Neural cell (in vitro differentiated cells): ENCODE data around the gene CAMK2D. TPM values are rescaled to one million over a fixed set of nuclear protein-coding genes. Genes with fewer than 3 reads are reported as not detected.

Experiments used
- H2AFZ ChIP-seq: fragments of 200-600, 300-800 bp; sonication (generic), shearing (Covaris generic); 2 replicates; pipeline ENCODE4 v1.6.0; 2014; ENCODE audit warnings: low read depth, mild to moderate bottlenecking, antibody characterized with exemption, low read length, moderate library complexity
- H3F3A ChIP-seq: fragments of 200-600 bp; shearing (Covaris generic); 2 replicates; pipeline ENCODE4 v1.6.1; 2016; ENCODE audit warnings: mild to moderate bottlenecking, moderate library complexity, mixed read lengths, antibody characterized with exemption, low read length; ENCODE audit not compliant: insufficient read depth, poor library complexity, severe bottlenecking
- H3K27ac ChIP-seq: fragments of 200-600, 300-800 bp; sonication (generic), shearing (Covaris generic); 2 replicates; pipeline ENCODE4 v1.5.1; 2014; ENCODE audit warnings: mild to moderate bottlenecking, low read length, moderate library complexity
- H3K27me3 ChIP-seq: fragments of 300-800, 200-600 bp; sonication (generic), shearing (Covaris generic); 2 replicates; pipeline ENCODE4 v1.6.0; 2014; ENCODE audit warnings: mild to moderate bottlenecking, low read depth, low read length, moderate library complexity; ENCODE audit not compliant: insufficient read depth
- H3K36me3 ChIP-seq: fragments of 300-800, 200-600 bp; sonication (generic), shearing (Covaris generic); 2 replicates; pipeline ENCODE4 v1.5.1; 2014; ENCODE audit warnings: mild to moderate bottlenecking, antibody characterized with exemption, low read length, moderate library complexity; ENCODE audit not compliant: insufficient read depth
- H3K4me2 ChIP-seq: fragments of 300-800, 200-600 bp; sonication (generic), shearing (Covaris generic); 2 replicates; pipeline ENCODE4 v1.6.0; 2014; ENCODE audit warnings: mild to moderate bottlenecking, low read length
- H3K4me3 ChIP-seq: fragments of 300-800, 200-600 bp; sonication (generic), shearing (Covaris generic); 2 replicates; pipeline ENCODE4 v1.5.1; 2014; ENCODE audit warnings: mild to moderate bottlenecking, low read length, moderate library complexity
- H3K79me2 ChIP-seq: fragments of 200-600 bp; shearing (Covaris generic); replicated peaks from 2 replicates; pipeline ENCODE4 v1.6.0; 2014; ENCODE audit warnings: mild to moderate bottlenecking, low read length, moderate library complexity; ENCODE audit not compliant: insufficient read depth
- H3K9ac ChIP-seq: fragments of 300-800, 200-600 bp; sonication (generic), shearing (Covaris generic); 2 replicates; pipeline ENCODE4 v1.6.1; 2016; ENCODE audit warnings: mild to moderate bottlenecking, low read length, mixed read lengths
- H3K9me2 ChIP-seq: fragments of 200-600 bp; shearing (Covaris generic); 2 replicates; pipeline ENCODE4 v1.6.1; 2016; ENCODE audit warnings: mild to moderate bottlenecking, low read length, mixed read lengths; ENCODE audit not compliant: insufficient read depth
- H3K9me3 ChIP-seq: fragments of 200-600, 300-800 bp; sonication (generic), shearing (Covaris generic); 2 replicates; pipeline ENCODE4 v1.6.1; 2016; ENCODE audit warnings: mild to moderate bottlenecking, mixed run types, low read length, moderate library complexity, mixed read lengths
- H4K20me1 ChIP-seq: fragments of 200-600 bp; shearing (Covaris generic); 2 replicates; pipeline ENCODE4 v1.6.1; 2016; ENCODE audit warnings: mild to moderate bottlenecking, mixed run types; ENCODE audit not compliant: insufficient read depth
- EP300 ChIP-seq: fragments of 450-650 bp; conservative IDR thresholded peaks from 2 replicates; pipeline ENCODE4 v1.6.1; 2014; ENCODE audit warnings: antibody characterized with exemption, mild to moderate bottlenecking, moderate library complexity; ENCODE audit not compliant: poor library complexity, severe bottlenecking
- EZH2 ChIP-seq: fragments of 200-600, 300-800 bp; shearing (Covaris generic), sonication (generic); IDR thresholded peaks from 2 replicates; pipeline ENCODE4 v1.6.1; 2014; ENCODE audit warnings: antibody characterized with exemption, low read length, borderline replicate concordance, mild to moderate bottlenecking; ENCODE audit not compliant: insufficient read depth, poor library complexity, severe bottlenecking
- MXI1 ChIP-seq: fragments of 450-650 bp; conservative IDR thresholded peaks from 2 replicates; pipeline ENCODE4 v1.6.1; 2014; ENCODE audit warnings: antibody characterized with exemption, mild to moderate bottlenecking; ENCODE audit not compliant: poor library complexity, severe bottlenecking
- POLR2AphosphoS5 ChIP-seq: IDR thresholded peaks from 2 replicates; pipeline ENCODE4 v1.6.1; 2012
- RAD21 ChIP-seq: fragments of 450-650 bp; conservative IDR thresholded peaks from 2 replicates; pipeline ENCODE4 v1.6.1; 2014; ENCODE audit warnings: antibody characterized with exemption, mild to moderate bottlenecking, moderate library complexity
- REST ChIP-seq: IDR thresholded peaks from 2 replicates; pipeline ENCODE4 v1.6.1; 2012; ENCODE audit warnings: borderline replicate concordance
- SMC3 ChIP-seq: fragments of 450-650 bp; conservative IDR thresholded peaks from 2 replicates; pipeline ENCODE4 v1.6.1; 2014; ENCODE audit warnings: antibody characterized with exemption, mild to moderate bottlenecking, moderate library complexity; ENCODE audit not compliant: poor library complexity
- TAF1 ChIP-seq: IDR thresholded peaks from 2 replicates; pipeline ENCODE4 v1.6.1; 2012; ENCODE audit warnings: low read depth
- polyA plus RNA-seq: library from polyadenylated mRNA; depleted of rRNA; stranded (reverse); fragments of >200 nt; gene quantifications from 2 replicates; pipeline ENCODE4 v1.2.3, GENCODE V29; 2014
- TF ChIP-seq, protein P1 (sequence below): fragments of 450-650 bp; IDR thresholded peaks from 2 replicates; pipeline ENCODE4 v1.5.1; 2014; ENCODE audit warnings: antibody characterized with exemption, mild to moderate bottlenecking, moderate library complexity; ENCODE audit not compliant: poor library complexity, severe bottlenecking

CAMK2D gene
- polyA plus RNA-seq, 1 donor from 2014 or later, result 27.1 TPM

DNA sequence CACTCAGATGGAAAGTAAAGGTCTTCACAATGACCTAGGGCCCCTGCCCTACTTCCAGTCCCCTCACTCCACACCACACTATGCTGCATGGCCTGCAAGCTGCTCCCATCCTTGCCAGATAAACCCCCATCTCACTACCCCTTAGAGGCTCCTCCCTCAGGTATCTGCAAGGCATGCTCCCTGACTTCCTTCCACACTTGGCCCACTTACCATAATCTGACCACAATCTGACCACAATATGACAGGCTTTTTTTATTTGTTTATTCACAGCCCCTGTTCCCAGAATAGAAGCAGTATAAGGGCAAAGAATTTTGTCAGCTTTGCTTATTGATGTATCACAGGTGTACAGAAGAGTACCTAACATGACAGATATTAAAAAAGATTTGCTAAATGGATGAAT, 124.7 kb downstream of the CAMK2D start:
- Histone ChIP-seq H3K27me3 (no peaks in the 10 kb centered on the region), H3K79me2 (no peaks in the 10 kb centered on the region), H4K20me1 (no peaks in the 10 kb centered on the region), H3K4me3 (no peak overlapping the region), H3K4me2 (no peak overlapping the region), H3K9ac (no peak overlapping the region), H3K36me3 (no peaks in the 10 kb centered on the region), H3K9me2 (no peaks in the 10 kb centered on the region), H3K27ac (no peak overlapping the region), H3F3A (no peaks in the 10 kb centered on the region), H2AFZ (no peak overlapping the region), H3K9me3 (no peaks in the 10 kb centered on the region)
- TF ChIP-seq TAF1 (no peak), EZH2 (no peak), EP300 (no peak), RAD21 (no peak), POLR2AphosphoS5 (no peak), MXI1 (no peak), SMC3 (no peak), REST (no peak)
- TF ChIP-seq, protein P1, sequence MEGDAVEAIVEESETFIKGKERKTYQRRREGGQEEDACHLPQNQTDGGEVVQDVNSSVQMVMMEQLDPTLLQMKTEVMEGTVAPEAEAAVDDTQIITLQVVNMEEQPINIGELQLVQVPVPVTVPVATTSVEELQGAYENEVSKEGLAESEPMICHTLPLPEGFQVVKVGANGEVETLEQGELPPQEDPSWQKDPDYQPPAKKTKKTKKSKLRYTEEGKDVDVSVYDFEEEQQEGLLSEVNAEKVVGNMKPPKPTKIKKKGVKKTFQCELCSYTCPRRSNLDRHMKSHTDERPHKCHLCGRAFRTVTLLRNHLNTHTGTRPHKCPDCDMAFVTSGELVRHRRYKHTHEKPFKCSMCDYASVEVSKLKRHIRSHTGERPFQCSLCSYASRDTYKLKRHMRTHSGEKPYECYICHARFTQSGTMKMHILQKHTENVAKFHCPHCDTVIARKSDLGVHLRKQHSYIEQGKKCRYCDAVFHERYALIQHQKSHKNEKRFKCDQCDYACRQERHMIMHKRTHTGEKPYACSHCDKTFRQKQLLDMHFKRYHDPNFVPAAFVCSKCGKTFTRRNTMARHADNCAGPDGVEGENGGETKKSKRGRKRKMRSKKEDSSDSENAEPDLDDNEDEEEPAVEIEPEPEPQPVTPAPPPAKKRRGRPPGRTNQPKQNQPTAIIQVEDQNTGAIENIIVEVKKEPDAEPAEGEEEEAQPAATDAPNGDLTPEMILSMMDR, result no peak

GRCh38 chr4:113636438-113636818, 125.1 kb downstream of the CAMK2D start:
- Histone ChIP-seq H3K4me2 (no peak overlapping the region), H4K20me1 (no peaks in the 10 kb centered on the region), H3K9me3 (no peaks in the 10 kb centered on the region), H3K79me2 (no peaks in the 10 kb centered on the region), H3K27me3 (no peaks in the 10 kb centered on the region), H3K27ac (no peak overlapping the region), H3K4me3 (no peak overlapping the region), H2AFZ (no peak overlapping the region), H3K9me2 (no peaks in the 10 kb centered on the region), H3K9ac (no peak overlapping the region), H3F3A (no peaks in the 10 kb centered on the region), H3K36me3 (no peaks in the 10 kb centered on the region)
- TF ChIP-seq TAF1, result no peak
- TF ChIP-seq EZH2, result no peak
- TF ChIP-seq SMC3, result no peak
- TF ChIP-seq POLR2AphosphoS5, result no peak
- TF ChIP-seq, protein P1, result no peak
- TF ChIP-seq REST, result no peak
- no peak for TF ChIP-seq MXI1
- no peak for TF ChIP-seq RAD21
- no peak for TF ChIP-seq EP300
